HS-27A (cell line): ENCODE results near the gene CSF1R.
"Not testable (repeated sequence)": the region's sequence is repeated elsewhere in the genome, so short reads cannot be mapped to it uniquely, and the experiment has no call there.

Experiments used
- DNase-seq: peaks from one replicate; pipeline ENCODE4 v3.0.0-alpha.2; 2012; ENCODE audit warnings: low read depth, missing footprints

The CSF1R gene

DNA sequence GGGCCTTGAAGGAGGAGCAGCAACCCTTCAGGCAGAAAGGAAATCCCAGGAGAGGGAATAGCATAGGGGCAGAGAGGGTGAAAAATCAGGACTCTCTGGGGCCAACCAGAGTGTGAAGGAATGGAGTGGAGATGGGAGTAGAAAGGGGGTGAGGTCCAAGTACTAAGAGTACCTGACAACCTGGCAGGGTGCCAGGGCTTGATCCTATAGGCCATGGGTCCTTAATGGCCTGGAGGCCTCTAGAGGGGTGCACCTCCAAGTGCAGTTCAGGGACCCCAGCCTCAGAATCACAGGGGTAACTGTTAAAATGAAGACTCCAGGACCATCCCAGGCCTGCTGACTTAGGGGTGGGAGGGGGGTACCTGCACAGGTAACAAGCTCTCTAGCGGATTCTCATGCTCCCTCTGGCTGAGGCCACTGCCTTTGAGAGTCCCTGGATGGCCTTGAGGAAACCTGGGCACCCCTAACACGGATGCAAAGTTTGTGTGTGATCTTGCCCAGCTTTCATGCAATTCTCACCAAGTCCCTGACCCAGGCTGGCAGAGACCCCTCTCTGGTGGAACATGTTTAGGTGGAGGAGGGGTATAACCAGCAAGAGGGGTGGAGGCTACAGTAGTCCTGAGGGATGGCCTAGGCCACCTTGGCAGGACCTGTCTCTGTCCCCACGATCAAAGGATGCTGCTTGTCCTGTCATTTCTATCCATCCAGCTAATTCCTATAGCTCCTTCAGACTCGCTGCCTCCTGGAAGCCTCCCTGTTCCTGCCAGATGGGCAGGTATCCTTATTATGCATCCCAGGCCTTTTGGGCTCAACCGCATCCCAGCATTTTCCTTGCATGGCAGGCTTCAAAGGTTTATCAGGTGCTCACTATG lies 17.6 kb upstream of the CSF1R start:
- DNase-seq = no peak

DNA sequence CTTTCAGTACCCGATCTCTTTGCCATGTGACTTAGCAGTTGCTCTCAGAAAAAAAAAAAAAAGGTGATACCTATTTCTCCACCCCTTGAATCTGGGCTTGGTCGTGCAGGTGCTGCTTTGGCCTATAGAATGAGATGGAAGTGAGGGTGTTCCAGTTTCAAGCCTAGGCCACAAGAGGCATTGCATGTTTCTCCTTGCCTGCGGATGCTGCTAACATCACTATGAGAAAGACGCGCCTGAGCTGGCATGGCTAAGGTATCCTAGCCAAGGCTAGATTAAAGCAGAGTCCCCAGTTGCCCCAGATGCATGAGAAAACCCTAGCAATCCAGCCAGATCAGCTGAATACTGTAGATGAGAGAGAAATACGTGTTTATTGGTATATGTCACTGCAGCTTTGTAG lies 14.7 kb upstream of the CSF1R start:
- no peak for DNase-seq

DNA sequence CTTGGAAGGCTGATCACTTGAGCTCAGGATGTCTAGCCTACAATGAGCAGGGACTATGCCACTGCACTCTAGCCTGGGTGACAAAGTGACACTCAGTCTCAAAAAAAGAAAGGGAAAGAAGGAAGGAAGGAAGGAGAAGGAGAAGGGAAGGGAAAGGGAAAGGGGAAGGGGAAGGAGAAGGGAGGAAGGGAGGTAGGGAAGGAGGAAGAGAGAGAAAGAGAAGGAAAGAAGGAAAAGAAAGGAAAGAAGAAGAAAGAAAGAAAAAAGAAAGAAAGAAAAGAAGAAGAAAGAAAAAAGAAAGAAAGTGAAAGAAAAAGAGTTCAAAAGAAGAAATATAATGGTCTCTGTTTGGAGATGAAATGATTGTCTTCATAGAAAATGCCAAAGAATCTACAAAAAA lies 10.8 kb upstream of the CSF1R start:
- DNase-seq = no peak

DNA sequence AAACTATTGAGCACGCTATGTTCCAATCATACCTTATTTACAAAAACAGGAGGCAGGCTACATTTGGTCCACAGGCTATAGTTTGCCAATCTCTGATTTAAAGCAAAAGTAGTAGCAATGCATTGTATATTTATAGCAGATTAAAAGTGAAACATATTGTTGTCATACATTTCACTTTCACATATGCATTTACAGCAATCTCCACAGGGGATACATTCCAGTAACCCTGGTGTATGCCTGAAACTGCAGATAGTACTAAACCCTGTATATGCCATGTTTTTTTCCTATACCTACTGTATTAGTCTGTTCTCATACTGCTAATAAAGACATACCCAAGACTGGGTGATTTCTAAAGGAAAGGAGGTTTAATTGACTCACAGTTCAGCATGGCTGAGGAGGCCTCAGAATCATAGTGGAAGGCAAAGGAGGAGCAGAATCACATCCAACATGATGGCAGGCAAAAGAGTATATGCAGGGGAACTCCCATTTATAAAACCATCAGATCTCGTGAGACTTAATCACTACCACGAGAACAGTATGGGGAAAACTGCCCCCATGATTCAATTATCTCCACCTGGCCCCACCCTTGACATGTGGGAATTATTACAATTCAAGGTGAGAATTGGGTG lies 5.9 kb upstream of the CSF1R start:
- DNase-seq = no peak

- no peak for DNase-seq
Measured at GRCh38 chr5:150085191-150085912, 1.0 kb downstream of the CSF1R start.

GRCh38 chr5:150084754-150085153 lies 1.6 kb downstream of the CSF1R start:
- not testable (repeated sequence) for DNase-seq

DNA sequence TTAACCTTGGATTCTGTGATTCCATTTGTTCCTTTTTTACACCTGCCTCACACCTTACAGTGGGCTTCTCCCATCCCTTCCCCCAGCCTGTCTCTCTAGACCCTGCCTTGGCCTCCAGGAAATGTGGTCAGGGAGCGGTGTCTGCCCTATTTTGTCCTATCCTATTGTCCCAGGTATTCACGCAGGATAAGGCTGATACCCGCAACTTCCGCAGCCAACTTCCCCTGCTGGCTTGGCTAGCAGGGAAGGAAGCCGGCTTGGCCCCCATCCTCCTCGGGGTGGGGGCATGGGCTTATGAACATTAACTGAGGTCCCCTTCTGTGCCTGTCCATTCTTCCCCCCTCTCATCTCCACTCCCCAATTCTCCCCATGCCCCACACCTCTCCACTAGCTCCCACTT lies 3.5 kb downstream of the CSF1R start:
- no peak for DNase-seq

GRCh38 chr5:150082374-150082773 lies 4.0 kb downstream of the CSF1R start:
- DNase-seq = no peak

- DNase-seq = no peak
Measured at GRCh38 chr5:150081541-150082283, 4.6 kb downstream of the CSF1R start.

GRCh38 chr5:150080696-150081435 lies 5.5 kb downstream of the CSF1R start:
- no peak for DNase-seq

DNA sequence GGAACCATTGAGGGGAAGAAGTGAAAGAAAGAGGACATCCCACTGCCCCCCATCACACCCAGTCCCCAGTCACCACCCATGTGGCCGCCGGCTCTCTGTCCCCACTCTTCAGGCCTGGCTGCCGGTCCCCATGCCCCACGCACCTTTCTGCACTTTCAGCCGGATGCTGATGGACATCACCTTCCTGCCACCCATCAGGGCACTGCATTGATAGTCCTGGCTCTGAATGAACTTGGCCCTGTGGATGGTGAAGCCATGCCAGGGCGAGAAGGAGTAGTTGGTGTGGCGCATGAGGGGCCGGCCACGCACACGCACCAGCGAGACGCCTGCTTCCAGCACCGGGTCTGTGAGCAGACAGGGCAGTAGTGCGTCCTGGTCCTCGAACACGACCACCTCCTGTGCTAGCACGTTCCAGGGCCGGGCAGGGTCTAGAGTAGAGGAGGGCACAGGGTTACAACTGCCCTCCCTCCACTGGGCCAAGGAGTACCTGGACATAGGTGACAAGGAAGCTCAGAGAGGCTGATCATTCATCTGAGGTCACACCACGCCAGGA lies 6.4 kb downstream of the CSF1R start:
- no peak for DNase-seq

DNA sequence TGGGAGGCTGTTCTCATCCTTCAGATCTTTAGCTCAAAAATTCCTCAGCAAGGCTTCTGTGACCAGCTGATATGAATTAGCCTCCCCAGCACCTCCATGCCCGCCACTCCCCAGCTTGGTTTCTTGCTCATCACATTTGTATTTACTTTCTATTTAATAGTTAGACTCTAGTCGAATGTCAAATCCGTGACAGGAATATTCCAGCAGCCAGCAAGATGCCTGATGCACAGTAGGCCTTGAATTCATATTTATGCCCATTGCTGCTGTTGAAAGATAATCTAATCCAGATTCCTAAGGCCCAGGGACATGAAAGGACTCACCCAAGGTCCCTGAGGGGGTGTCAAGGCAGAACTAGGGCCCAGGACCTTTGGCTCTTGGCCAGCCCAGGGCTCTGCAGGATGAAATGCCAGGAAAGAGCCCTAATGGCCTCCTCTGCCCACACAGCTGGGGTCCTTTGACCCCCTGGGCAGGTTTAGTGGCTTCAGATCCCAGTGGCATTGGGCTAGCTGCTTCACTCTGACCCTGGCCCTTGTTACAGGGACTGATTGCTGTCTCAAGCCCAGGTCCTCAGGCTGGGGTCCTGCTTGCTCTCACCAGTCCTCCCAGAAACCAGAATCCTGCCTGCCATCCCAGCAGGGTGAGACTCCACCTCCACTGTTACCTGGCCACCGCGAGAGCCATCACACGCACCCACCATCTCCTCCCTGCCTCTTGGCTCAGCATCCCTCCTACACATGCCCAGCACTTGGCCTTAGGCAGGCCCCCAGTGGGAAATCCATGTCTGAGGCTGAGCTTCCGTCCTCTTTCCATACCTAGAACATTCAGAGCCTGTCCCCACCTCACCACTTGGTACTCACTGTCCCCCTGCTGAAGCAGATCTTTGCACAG lies 7.3 kb downstream of the CSF1R start:
- no peak for DNase-seq

DNA sequence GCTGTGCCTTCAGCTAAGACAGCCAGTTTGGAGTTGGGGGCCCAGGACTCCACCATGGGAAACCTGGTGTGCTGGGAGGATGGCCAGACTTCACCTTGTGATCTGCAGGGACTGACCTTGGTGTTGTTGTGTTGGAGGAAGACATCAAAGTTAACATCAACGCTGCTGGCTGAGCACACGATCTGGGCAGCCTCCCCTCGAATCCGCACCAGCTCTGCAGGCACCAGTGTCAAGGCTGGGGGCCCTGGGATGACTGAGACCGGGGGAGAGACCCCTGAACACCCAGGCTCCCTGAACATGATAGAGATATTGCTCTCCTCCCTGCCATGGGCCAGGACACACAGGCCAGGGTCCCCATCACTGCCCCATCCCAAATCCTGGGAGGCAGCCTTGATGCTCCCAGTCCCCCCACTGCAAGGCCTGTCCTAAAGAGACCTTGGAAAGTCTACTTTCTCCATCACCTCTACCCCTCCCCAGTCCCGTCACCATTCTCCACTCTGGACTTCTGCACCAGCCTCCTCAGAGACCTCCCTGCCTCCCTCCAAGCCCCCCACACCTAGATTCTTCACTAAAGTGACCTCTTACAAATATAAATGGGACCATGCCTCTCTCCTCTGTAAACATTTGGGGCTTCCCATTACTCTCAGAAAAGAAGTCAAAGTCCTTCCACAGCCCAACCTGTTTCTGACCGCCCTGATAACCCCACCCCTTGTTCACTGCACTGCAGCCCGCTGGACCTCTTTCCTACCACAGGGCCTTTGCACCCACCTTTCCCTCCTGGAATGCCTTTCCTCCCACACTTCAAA lies 8.2 kb downstream of the CSF1R start:
- no peak for DNase-seq

- DNase-seq = no peak
Measured at GRCh38 chr5:150077060-150077459, 9.3 kb downstream of the CSF1R start.

- DNase-seq = no peak
Measured at GRCh38 chr5:150075806-150076205, 10.5 kb downstream of the CSF1R start.

- DNase-seq = no peak
Measured at GRCh38 chr5:150075233-150075632, 11.1 kb downstream of the CSF1R start.

- no peak for DNase-seq
Measured at GRCh38 chr5:150073677-150074076, 12.7 kb downstream of the CSF1R start.

DNA sequence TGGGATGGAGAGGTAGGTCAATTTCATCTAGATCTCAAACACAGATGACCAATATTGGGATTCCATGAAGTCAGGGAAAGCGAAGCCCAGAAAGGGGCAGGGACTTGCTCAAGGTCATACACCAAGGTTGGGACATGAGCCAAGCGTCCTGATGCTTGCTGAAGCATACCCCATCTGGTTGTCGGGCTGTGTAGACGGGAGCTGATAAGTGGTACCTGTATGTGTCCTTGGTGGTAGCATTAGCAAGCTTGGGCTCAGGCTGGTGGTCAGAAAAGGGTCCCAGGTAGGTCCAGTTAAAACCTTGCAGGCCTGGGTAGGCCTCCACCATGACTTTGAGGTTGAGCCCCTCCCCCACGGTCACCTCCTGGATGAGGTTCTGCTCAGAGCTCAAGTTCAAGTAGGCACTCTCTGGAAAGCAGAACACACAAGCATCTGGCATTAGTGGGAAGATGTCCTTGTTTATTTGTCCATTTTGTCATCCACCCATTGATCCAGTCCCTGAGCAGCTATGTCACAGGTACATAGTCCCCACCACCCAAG lies 13.2 kb downstream of the CSF1R start:
- no peak for DNase-seq

DNA sequence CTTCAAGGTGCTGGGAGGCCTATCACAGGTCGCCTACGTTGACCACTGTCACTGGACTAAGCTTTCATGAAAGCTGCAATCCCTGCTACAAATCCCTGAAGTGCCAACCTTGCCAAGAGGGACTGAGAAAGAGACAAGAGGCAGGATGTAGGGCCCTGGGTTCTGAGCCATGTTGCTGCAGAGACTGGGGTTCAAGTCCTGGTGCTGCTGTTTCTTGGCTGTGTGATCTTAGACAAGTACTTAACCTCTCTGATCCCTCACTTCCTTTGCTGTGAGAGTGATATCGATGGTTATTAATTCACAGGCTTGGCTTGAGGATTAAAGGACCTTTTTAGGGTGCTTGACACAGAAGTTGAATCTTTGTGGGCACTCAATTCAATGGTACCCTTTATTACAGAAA lies 15.5 kb downstream of the CSF1R start:
- no peak for DNase-seq
